Panc1 (cell line): ENCODE measurements around the gene ANXA7.

ENCODE experiments used
- CTCF ChIP-seq: fragments of 450-650 bp; IDR thresholded peaks from 2 replicates; pipeline ENCODE4 v1.5.1; 2017; ENCODE audit warnings: mild to moderate bottlenecking
- TCF7L2 ChIP-seq: IDR thresholded peaks from 2 replicates; pipeline ENCODE4 v1.6.1; 2011; ENCODE audit warnings: mild to moderate bottlenecking, low read depth, low read length, inconsistent platforms

- TF ChIP-seq CTCF (no peak), TCF7L2 (no peak)
Measured at GRCh38 chr10:73406846-73407245, 7.0 kb downstream of the ANXA7 start.
